ENCODE data around the gene HSPA1A. TPM values are rescaled to one million over a fixed set of nuclear protein-coding genes. Genes with fewer than 3 reads are reported as not detected.

The HSPA1A gene
- total RNA-seq, 2 donors from 2014 or later, result 230 to 440 TPM

- Histone ChIP-seq H3K36me3 (no peaks in the 10 kb centered on the region), H3K4me1 (replicated peaks) (peaks cover 3% of the 10 kb centered on the region), H3K9me3 (no peaks in the 10 kb centered on the region), H3K27ac (peak overlapping the region; percentile 89 to 97), H3K4me3 (peak overlapping the region; percentile 92 to 96), H3K27me3 (replicated peaks; ENCODE audit: insufficient read depth) (no peaks in the 10 kb centered on the region)
- TF ChIP-seq, protein P1, sequence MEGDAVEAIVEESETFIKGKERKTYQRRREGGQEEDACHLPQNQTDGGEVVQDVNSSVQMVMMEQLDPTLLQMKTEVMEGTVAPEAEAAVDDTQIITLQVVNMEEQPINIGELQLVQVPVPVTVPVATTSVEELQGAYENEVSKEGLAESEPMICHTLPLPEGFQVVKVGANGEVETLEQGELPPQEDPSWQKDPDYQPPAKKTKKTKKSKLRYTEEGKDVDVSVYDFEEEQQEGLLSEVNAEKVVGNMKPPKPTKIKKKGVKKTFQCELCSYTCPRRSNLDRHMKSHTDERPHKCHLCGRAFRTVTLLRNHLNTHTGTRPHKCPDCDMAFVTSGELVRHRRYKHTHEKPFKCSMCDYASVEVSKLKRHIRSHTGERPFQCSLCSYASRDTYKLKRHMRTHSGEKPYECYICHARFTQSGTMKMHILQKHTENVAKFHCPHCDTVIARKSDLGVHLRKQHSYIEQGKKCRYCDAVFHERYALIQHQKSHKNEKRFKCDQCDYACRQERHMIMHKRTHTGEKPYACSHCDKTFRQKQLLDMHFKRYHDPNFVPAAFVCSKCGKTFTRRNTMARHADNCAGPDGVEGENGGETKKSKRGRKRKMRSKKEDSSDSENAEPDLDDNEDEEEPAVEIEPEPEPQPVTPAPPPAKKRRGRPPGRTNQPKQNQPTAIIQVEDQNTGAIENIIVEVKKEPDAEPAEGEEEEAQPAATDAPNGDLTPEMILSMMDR (IDR thresholded peaks at IDR 0.05), result no peak
- no peak for TF ChIP-seq POLR2AphosphoS5 (IDR thresholded peaks at IDR 0.05)
- DNase-seq (ENCODE audit: low spot score), result no peak
- intact Hi-C loops (cut with DNase I), result no loop called here
- 6% methylated on average over 7 of the region's 7 CpGs for whole genome bisulfite sequencing
Observed at GRCh38 chr6:31794294-31794865, 21.0 kb upstream of the HSPA1A start.

DNA sequence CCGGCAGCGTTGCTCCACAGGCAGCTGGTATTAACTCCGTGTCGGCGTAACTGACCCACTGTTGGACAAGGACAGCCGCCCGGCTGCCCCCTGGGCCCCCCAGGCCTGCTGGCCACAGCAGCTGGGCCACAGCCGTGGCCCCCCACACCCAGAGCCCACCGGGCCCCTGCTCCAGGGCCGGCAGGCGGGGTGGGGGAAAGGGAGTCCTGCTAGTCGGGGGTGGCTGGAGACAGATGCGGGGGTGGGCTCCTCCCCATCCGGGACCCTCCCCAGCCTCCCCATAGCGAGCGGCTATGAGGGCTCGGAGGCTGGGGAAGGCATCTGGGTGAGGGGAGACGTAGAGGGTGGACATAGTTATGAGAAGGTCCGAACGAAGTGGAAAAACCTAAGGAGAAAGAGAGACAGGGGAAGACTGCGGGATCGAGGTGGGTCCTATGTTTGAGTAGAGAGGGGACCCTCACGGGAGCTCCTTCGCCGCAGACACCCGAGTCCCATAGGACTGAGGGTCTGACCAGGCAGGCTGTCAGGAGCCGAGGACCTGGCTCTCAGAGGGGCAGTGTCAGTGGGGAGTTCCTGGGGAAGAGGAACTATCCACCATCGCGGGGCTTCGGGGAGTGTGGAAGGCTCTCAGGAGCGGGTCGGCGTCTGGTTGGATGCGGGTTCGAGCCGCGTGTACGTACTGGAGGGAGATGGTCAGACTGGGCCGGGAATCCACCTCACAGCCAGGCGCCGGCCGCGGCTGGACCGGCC is 20.3 kb upstream of the HSPA1A start:
- intact Hi-C loops (cut with DNase I), result no loop called here
- no peaks in the 10 kb centered on the region for H3K9me3 ChIP-seq
- peaks cover 3% of the 10 kb centered on the region for H3K4me1 ChIP-seq (replicated peaks)
- TF ChIP-seq, protein P1 (IDR thresholded peaks at IDR 0.05), result no peak
- TF ChIP-seq POLR2A (IDR thresholded peaks at IDR 0.05) (no peak), POLR2AphosphoS5 (IDR thresholded peaks at IDR 0.05) (no peak)
- H3K4me3 ChIP-seq, result peak overlapping the region; percentile 92 to 96
- DNase-seq (ENCODE audit: low spot score), result peak; percentile 24
- no peaks in the 10 kb centered on the region for H3K27me3 ChIP-seq (replicated peaks; ENCODE audit: insufficient read depth)
- H3K27ac ChIP-seq, result peak overlapping the region; percentile 89 to 97
- no peaks in the 10 kb centered on the region for H3K36me3 ChIP-seq
- WGBS, result 1% methylated on average over 44 of the region's 44 CpGs

DNA sequence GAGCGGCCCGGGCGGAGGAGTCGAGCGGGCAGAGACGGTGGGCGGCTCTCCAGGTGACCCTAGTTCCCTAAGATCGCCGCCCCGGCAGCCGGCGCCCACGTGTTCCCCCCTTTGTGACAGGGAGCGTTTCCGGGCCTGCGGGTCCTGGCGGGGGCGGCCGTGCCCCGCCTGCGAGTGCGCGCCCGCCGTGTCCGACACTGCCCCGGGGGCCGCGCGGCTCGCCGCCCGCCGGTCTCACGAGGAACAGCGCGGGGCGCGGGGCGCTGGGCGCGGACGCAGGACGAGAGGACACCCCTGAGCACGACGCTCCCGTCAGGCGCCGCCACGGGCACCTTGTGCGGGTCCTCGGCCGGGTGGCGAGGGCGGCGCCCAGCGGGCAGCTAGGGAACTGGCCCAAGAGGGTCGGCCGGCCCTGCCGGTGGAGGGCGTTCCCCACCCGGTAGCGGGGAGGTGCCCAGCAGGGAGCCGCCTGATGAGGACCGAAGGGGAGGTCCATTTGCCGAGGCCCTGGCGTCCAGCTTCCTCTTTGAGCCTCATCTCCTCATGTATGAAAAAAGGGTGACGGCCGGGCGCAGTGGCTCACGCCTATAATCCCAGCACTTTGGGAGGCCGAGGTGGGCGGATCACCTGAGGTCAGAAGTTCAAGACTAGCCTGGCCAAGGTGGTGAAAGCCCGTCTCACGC is 19.6 kb upstream of the HSPA1A start, which contains the start of gene VARS1:
Gene VARS1, minus strand, starts transcription at position 137 of the 683 bp plus-strand sequence. CDS start 535 bp downstream, outside the sequence.
- Histone ChIP-seq H3K27ac (peak within 1 kb of the TSS; percentile 89 to 97), H3K27me3 (replicated peaks; ENCODE audit: insufficient read depth) (no peaks in the 10 kb centered on the region), H3K4me3 (peak within 1 kb of the TSS; percentile 92 to 96), H3K36me3 (no peaks in the 10 kb centered on the region), H3K4me1 (replicated peaks) (peaks cover 3% of the 10 kb centered on the region), H3K9me3 (no peaks in the 10 kb centered on the region)
- 2% methylated on average over 36 of the region's 75 CpGs for WGBS
- DNase-seq (ENCODE audit: low spot score), result peak; percentile 84
- TF ChIP-seq POLR2AphosphoS5 (IDR thresholded peaks at IDR 0.05) (peak; percentile 84), POLR2A (IDR thresholded peaks at IDR 0.05) (peak; percentile 51)
- TF ChIP-seq, protein P1 (IDR thresholded peaks at IDR 0.05), result peak; percentile 75 to 98 (median 88)
- intact Hi-C loops (cut with DNase I), result no loop called here

DNA sequence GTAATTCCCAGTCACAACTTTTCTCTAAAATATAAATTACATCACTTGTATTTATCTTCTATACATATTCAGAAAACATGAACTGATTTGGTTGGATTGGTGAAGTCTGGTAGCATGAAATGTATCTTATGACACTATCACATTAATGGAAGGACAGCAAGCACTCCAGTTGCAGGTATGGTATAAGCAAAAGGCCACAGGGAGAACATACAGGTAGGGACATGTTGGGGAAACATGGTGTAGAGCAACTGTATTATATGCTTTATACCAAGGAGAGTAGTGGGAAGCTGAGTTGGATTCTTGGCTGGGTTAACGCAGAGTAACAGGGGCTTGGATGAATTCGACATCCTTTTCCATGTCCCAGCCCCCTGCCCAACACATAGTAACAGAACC is 18.4 kb upstream of the HSPA1A start:
- Histone ChIP-seq H3K27ac (peak overlapping the region in 1 of 2 donors; percentile 97), H3K4me3 (no peak overlapping the region), H3K4me1 (replicated peaks) (peaks cover 3% of the 10 kb centered on the region), H3K36me3 (no peaks in the 10 kb centered on the region), H3K9me3 (no peaks in the 10 kb centered on the region), H3K27me3 (replicated peaks; ENCODE audit: insufficient read depth) (no peaks in the 10 kb centered on the region)
- TF ChIP-seq POLR2A (IDR thresholded peaks at IDR 0.05) (no peak), POLR2AphosphoS5 (IDR thresholded peaks at IDR 0.05) (no peak)
- TF ChIP-seq, protein P1 (IDR thresholded peaks at IDR 0.05), result no peak
- intact Hi-C loops (cut with DNase I), result no loop called here
- 73% methylated on average over 2 of the region's 2 CpGs for WGBS
- no peak for DNase-seq (ENCODE audit: low spot score)

Measured in prostate gland (tissue), 2 donors.